Measurements from ENCODE around the gene SRGAP2.
"Not testable (repeated sequence)": the region's sequence is repeated elsewhere in the genome, so short reads cannot be mapped to it uniquely, and the experiment has no call there.

SRGAP2 gene

GRCh38 chr1:206218765-206219164 lies 15.4 kb downstream of the SRGAP2 start:
- H3K23ac ChIP-seq (ENCODE audit: low read length); H3K18ac ChIP-seq (ENCODE audit: low read length); H2BK5ac ChIP-seq (ENCODE audit: low read length); H3K27me3 ChIP-seq (ENCODE audit: insufficient read depth, low read length, poor library complexity); H3K79me1 ChIP-seq (ENCODE audit: low read length); H3K4me2 ChIP-seq (ENCODE audit: low read length); H3K4ac ChIP-seq (ENCODE audit: low read depth, low read length); DNase-seq; H3K56ac ChIP-seq (ENCODE audit: low read length); H2BK120ac ChIP-seq (ENCODE audit: low read depth, low read length); H2BK15ac ChIP-seq (replicated peaks; ENCODE audit: low read depth); H3K27ac ChIP-seq (ENCODE audit: low read depth, low read length); H4K8ac ChIP-seq (ENCODE audit: low read depth, low read length); H3K9ac ChIP-seq (ENCODE audit: low read length); H3K36me3 ChIP-seq (ENCODE audit: control insufficient read depth, insufficient read depth, low read length); H4K5ac ChIP-seq (ENCODE audit: low read length); H3K79me2 ChIP-seq (ENCODE audit: control insufficient read depth, insufficient read depth, low read length); H3K4me1 ChIP-seq (ENCODE audit: control insufficient read depth, low read depth, low read length); H2AK5ac ChIP-seq (ENCODE audit: low read length); H3K4me3 ChIP-seq (ENCODE audit: low read length): not testable (repeated sequence)
- no CpG with 5 or more reads among the region's 2 CpGs for WGBS (ENCODE audit: extremely low coverage, insufficient coverage, low lambda C conversion rate)

- H3K4me2 ChIP-seq (ENCODE audit: low read length); H3K27ac ChIP-seq (ENCODE audit: low read depth, low read length); H2AK5ac ChIP-seq (ENCODE audit: low read length); H3K4me3 ChIP-seq (ENCODE audit: low read length); H4K5ac ChIP-seq (ENCODE audit: low read length); H4K8ac ChIP-seq (ENCODE audit: low read depth, low read length); H2BK120ac ChIP-seq (ENCODE audit: low read depth, low read length); DNase-seq; H2BK15ac ChIP-seq (replicated peaks; ENCODE audit: low read depth); H2BK5ac ChIP-seq (ENCODE audit: low read length); H3K18ac ChIP-seq (ENCODE audit: low read length); H3K27me3 ChIP-seq (ENCODE audit: insufficient read depth, low read length, poor library complexity); H3K56ac ChIP-seq (ENCODE audit: low read length); H3K9ac ChIP-seq (ENCODE audit: low read length); H3K4me1 ChIP-seq (ENCODE audit: control insufficient read depth, low read depth, low read length); H3K36me3 ChIP-seq (ENCODE audit: control insufficient read depth, insufficient read depth, low read length); H3K23ac ChIP-seq (ENCODE audit: low read length); H3K79me1 ChIP-seq (ENCODE audit: low read length); H3K4ac ChIP-seq (ENCODE audit: low read depth, low read length); H3K79me2 ChIP-seq (ENCODE audit: control insufficient read depth, insufficient read depth, low read length): not testable (repeated sequence)
- WGBS (ENCODE audit: extremely low coverage, insufficient coverage, low lambda C conversion rate): no CpG with 5 or more reads among the region's 13 CpGs
Observed at GRCh38 chr1:206219514-206220331, 16.4 kb downstream of the SRGAP2 start.

- H3K23ac ChIP-seq (ENCODE audit: low read length); H3K9ac ChIP-seq (ENCODE audit: low read length); H3K4ac ChIP-seq (ENCODE audit: low read depth, low read length); H3K79me1 ChIP-seq (ENCODE audit: low read length); H2BK15ac ChIP-seq (replicated peaks; ENCODE audit: low read depth); DNase-seq; H4K8ac ChIP-seq (ENCODE audit: low read depth, low read length); H2AK5ac ChIP-seq (ENCODE audit: low read length); H3K36me3 ChIP-seq (ENCODE audit: control insufficient read depth, insufficient read depth, low read length); H3K18ac ChIP-seq (ENCODE audit: low read length); H2BK120ac ChIP-seq (ENCODE audit: low read depth, low read length); H2BK5ac ChIP-seq (ENCODE audit: low read length); H3K79me2 ChIP-seq (ENCODE audit: control insufficient read depth, insufficient read depth, low read length); H3K56ac ChIP-seq (ENCODE audit: low read length); H3K27ac ChIP-seq (ENCODE audit: low read depth, low read length); H3K4me2 ChIP-seq (ENCODE audit: low read length); H3K4me1 ChIP-seq (ENCODE audit: control insufficient read depth, low read depth, low read length); H4K5ac ChIP-seq (ENCODE audit: low read length); H3K4me3 ChIP-seq (ENCODE audit: low read length); H3K27me3 ChIP-seq (ENCODE audit: insufficient read depth, low read length, poor library complexity): not testable (repeated sequence)
- WGBS (ENCODE audit: extremely low coverage, insufficient coverage, low lambda C conversion rate): no CpG with 5 or more reads among the region's 4 CpGs
Observed at GRCh38 chr1:206220332-206221000, 17.1 kb downstream of the SRGAP2 start.

- WGBS (ENCODE audit: extremely low coverage, insufficient coverage, low lambda C conversion rate): no CpG with 5 or more reads among the region's 4 CpGs
- H3K27ac ChIP-seq (ENCODE audit: low read depth, low read length); H3K4me1 ChIP-seq (ENCODE audit: control insufficient read depth, low read depth, low read length); H4K8ac ChIP-seq (ENCODE audit: low read depth, low read length); H3K56ac ChIP-seq (ENCODE audit: low read length); H3K4ac ChIP-seq (ENCODE audit: low read depth, low read length); H2AK5ac ChIP-seq (ENCODE audit: low read length); H2BK5ac ChIP-seq (ENCODE audit: low read length); H4K5ac ChIP-seq (ENCODE audit: low read length); DNase-seq; H3K9ac ChIP-seq (ENCODE audit: low read length); H3K18ac ChIP-seq (ENCODE audit: low read length); H3K27me3 ChIP-seq (ENCODE audit: insufficient read depth, low read length, poor library complexity); H3K36me3 ChIP-seq (ENCODE audit: control insufficient read depth, insufficient read depth, low read length); H3K4me3 ChIP-seq (ENCODE audit: low read length); H3K4me2 ChIP-seq (ENCODE audit: low read length); H3K23ac ChIP-seq (ENCODE audit: low read length); H3K79me1 ChIP-seq (ENCODE audit: low read length); H2BK15ac ChIP-seq (replicated peaks; ENCODE audit: low read depth); H3K79me2 ChIP-seq (ENCODE audit: control insufficient read depth, insufficient read depth, low read length); H2BK120ac ChIP-seq (ENCODE audit: low read depth, low read length): not testable (repeated sequence)
Observed at GRCh38 chr1:206221585-206221984, 18.2 kb downstream of the SRGAP2 start.

GRCh38 chr1:206224190-206224776 lies 20.9 kb downstream of the SRGAP2 start:
- not testable (repeated sequence) for H3K9ac ChIP-seq (ENCODE audit: low read length); H3K23ac ChIP-seq (ENCODE audit: low read length); H3K27me3 ChIP-seq (ENCODE audit: insufficient read depth, low read length, poor library complexity); H2BK15ac ChIP-seq (replicated peaks; ENCODE audit: low read depth); H2BK5ac ChIP-seq (ENCODE audit: low read length); H2BK120ac ChIP-seq (ENCODE audit: low read depth, low read length); H2AK5ac ChIP-seq (ENCODE audit: low read length); H3K56ac ChIP-seq (ENCODE audit: low read length); H3K18ac ChIP-seq (ENCODE audit: low read length); H3K79me2 ChIP-seq (ENCODE audit: control insufficient read depth, insufficient read depth, low read length); H3K36me3 ChIP-seq (ENCODE audit: control insufficient read depth, insufficient read depth, low read length); H3K27ac ChIP-seq (ENCODE audit: low read depth, low read length); H3K4me3 ChIP-seq (ENCODE audit: low read length); H3K79me1 ChIP-seq (ENCODE audit: low read length); DNase-seq; H3K4ac ChIP-seq (ENCODE audit: low read depth, low read length); H4K8ac ChIP-seq (ENCODE audit: low read depth, low read length); H4K5ac ChIP-seq (ENCODE audit: low read length); H3K4me1 ChIP-seq (ENCODE audit: control insufficient read depth, low read depth, low read length); H3K4me2 ChIP-seq (ENCODE audit: low read length)
- WGBS (ENCODE audit: extremely low coverage, insufficient coverage, low lambda C conversion rate): no CpG with 5 or more reads among the region's 6 CpGs

Measured in mesendoderm (in vitro differentiated cells).